OCI-LY1 (cell line): ENCODE measurements around the gene YAP1.

Experiments used
- H2AFZ ChIP-seq: fragments of 200-600 bp; sonication (generic), shearing (Covaris generic); 2 replicates; pipeline ENCODE4 v1.6.0; 2014; ENCODE audit warnings: antibody characterized with exemption, mild to moderate bottlenecking, low read length
- H3F3A ChIP-seq: fragments of 200-600 bp; sonication (generic), shearing (Covaris generic); 2 replicates; pipeline ENCODE4 v1.6.0; 2014; ENCODE audit warnings: mild to moderate bottlenecking, antibody characterized with exemption, low read length, moderate library complexity; ENCODE audit not compliant: insufficient read depth
- H3K27ac ChIP-seq: fragments of 200-600 bp; sonication (generic); 2 replicates; pipeline ENCODE4 v1.5.1; 2014; ENCODE audit warnings: low read length, mixed run types, mild to moderate bottlenecking, low read depth; ENCODE audit not compliant: poor library complexity, severe bottlenecking
- H3K27me3 ChIP-seq: fragments of 200-600 bp; sonication (generic); 2 replicates; pipeline ENCODE4 v1.6.0; 2014; ENCODE audit warnings: antibody characterized with exemption, mild to moderate bottlenecking, low read length, moderate library complexity; ENCODE audit not compliant: insufficient read depth
- H3K36me3 ChIP-seq: fragments of 200-600 bp; sonication (generic); 2 replicates; pipeline ENCODE4 v1.6.1; 2014; ENCODE audit warnings: mild to moderate bottlenecking, antibody characterized with exemption, low read length, moderate library complexity, mixed read lengths; ENCODE audit not compliant: insufficient read depth
- H3K4me1 ChIP-seq: fragments of 200-600 bp; sonication (generic); 2 replicates; pipeline ENCODE4 v1.5.1; 2014; ENCODE audit warnings: mild to moderate bottlenecking, low read length, moderate library complexity; ENCODE audit not compliant: insufficient read depth, severe bottlenecking
- H3K4me2 ChIP-seq: fragments of 200-600 bp; sonication (generic), shearing (Covaris generic); 2 replicates; pipeline ENCODE4 v1.6.1; 2014; ENCODE audit warnings: low read length
- H3K4me3 ChIP-seq: fragments of 200-600 bp; sonication (generic); 2 replicates; pipeline ENCODE4 v1.5.1; 2014; ENCODE audit warnings: low read length, low read depth, mild to moderate bottlenecking, mixed read lengths; ENCODE audit not compliant: poor library complexity, severe bottlenecking
- H3K79me2 ChIP-seq: fragments of 200-600 bp; shearing (Covaris generic); 2 replicates; pipeline ENCODE4 v1.6.1; 2016; ENCODE audit warnings: mixed run types, low read length, mixed read lengths; ENCODE audit not compliant: insufficient read depth
- H3K9ac ChIP-seq: fragments of 200-600 bp; sonication (generic), shearing (Covaris generic); 2 replicates; pipeline ENCODE4 v1.6.1; 2014; ENCODE audit warnings: mild to moderate bottlenecking, low read length, mixed read lengths
- H3K9me2 ChIP-seq: fragments of 200-600 bp; sonication (generic), shearing (Covaris generic); 2 replicates; pipeline ENCODE4 v1.6.1; 2014; ENCODE audit warnings: low read depth, mild to moderate bottlenecking, low read length, mixed read lengths
- H3K9me3 ChIP-seq: fragments of 200-600 bp; shearing (Covaris generic); 2 replicates; pipeline ENCODE4 v1.6.1; 2014; ENCODE audit warnings: low read length, mixed read lengths
- H4K20me1 ChIP-seq: fragments of 200-600 bp; sonication (generic), shearing (Covaris generic); 2 replicates; pipeline ENCODE4 v1.6.0; 2016; ENCODE audit warnings: mild to moderate bottlenecking, low read length; ENCODE audit not compliant: insufficient read depth
- EZH2 ChIP-seq: fragments of 200-600 bp; sonication (generic), shearing (Covaris generic); IDR thresholded peaks from 2 replicates; pipeline ENCODE4 v1.8.0; 2017; ENCODE audit warnings: borderline replicate concordance, mixed run types, mild to moderate bottlenecking, antibody characterized with exemption, low read length, moderate library complexity, mixed read lengths
- TF ChIP-seq, protein P1 (sequence below): fragments of 200-600 bp; sonication (generic), shearing (Covaris generic); IDR thresholded peaks from 2 replicates; pipeline ENCODE4 v1.5.1; 2017; ENCODE audit warnings: mild to moderate bottlenecking, antibody characterized with exemption, low read length, moderate library complexity, mixed read lengths

The YAP1 gene

DNA sequence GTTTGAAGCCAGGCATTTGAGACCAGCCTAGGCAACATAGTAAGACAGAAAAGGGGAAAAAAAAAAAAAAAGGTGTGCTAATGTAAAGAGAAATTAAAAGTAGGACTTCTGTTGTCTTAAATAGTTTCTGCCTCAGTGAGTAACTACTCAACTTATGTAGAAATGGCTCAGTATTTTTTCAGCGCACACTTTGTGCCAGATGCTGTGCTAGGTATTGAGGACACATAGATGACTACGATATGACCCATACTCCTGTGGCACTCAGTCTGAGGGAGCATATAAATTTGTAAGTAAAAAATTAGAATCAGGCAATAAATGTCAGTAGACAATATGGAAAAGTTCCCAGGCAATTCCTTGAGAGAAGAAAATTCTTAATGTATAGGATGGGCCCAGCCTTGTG lies 93.9 kb downstream of the YAP1 start:
- no peak for TF ChIP-seq EZH2
- TF ChIP-seq, protein P1, sequence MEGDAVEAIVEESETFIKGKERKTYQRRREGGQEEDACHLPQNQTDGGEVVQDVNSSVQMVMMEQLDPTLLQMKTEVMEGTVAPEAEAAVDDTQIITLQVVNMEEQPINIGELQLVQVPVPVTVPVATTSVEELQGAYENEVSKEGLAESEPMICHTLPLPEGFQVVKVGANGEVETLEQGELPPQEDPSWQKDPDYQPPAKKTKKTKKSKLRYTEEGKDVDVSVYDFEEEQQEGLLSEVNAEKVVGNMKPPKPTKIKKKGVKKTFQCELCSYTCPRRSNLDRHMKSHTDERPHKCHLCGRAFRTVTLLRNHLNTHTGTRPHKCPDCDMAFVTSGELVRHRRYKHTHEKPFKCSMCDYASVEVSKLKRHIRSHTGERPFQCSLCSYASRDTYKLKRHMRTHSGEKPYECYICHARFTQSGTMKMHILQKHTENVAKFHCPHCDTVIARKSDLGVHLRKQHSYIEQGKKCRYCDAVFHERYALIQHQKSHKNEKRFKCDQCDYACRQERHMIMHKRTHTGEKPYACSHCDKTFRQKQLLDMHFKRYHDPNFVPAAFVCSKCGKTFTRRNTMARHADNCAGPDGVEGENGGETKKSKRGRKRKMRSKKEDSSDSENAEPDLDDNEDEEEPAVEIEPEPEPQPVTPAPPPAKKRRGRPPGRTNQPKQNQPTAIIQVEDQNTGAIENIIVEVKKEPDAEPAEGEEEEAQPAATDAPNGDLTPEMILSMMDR: no peak
- H3K4me2 ChIP-seq: no peak overlapping the region
- H3F3A ChIP-seq: no peaks in the 10 kb centered on the region
- no peaks in the 10 kb centered on the region for H3K36me3 ChIP-seq
- no peak overlapping the region for H3K9ac ChIP-seq
- H3K9me3 ChIP-seq: no peaks in the 10 kb centered on the region
- no peak overlapping the region for H3K27ac ChIP-seq
- H3K9me2 ChIP-seq: no peaks in the 10 kb centered on the region
- no peaks in the 10 kb centered on the region for H3K27me3 ChIP-seq
- H3K4me1 ChIP-seq: no peaks in the 10 kb centered on the region
- H4K20me1 ChIP-seq: no peaks in the 10 kb centered on the region
- H3K4me3 ChIP-seq: no peak overlapping the region
- no peak overlapping the region for H2AFZ ChIP-seq
- no peaks in the 10 kb centered on the region for H3K79me2 ChIP-seq

DNA sequence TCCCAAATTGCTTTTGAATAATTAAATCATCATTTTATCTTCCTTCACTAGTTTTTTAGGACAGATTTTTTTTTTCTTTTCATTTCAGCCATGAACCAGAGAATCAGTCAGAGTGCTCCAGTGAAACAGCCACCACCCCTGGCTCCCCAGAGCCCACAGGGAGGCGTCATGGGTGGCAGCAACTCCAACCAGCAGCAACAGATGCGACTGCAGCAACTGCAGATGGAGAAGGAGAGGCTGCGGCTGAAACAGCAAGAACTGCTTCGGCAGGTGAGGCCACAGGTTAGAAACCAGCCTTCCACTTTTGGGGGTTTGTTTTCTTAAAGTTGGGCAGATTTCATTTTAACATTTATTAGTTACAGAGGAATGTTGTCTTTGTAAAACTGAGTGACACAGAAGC lies 95.6 kb downstream of the YAP1 start:
- no peaks in the 10 kb centered on the region for H3K27me3 ChIP-seq
- H3K79me2 ChIP-seq: no peaks in the 10 kb centered on the region
- H3K9ac ChIP-seq: no peak overlapping the region
- H2AFZ ChIP-seq: no peak overlapping the region
- TF ChIP-seq EZH2: no peak
- no peaks in the 10 kb centered on the region for H4K20me1 ChIP-seq
- H3K27ac ChIP-seq: no peak overlapping the region
- no peaks in the 10 kb centered on the region for H3K9me2 ChIP-seq
- no peaks in the 10 kb centered on the region for H3K4me1 ChIP-seq
- no peaks in the 10 kb centered on the region for H3K9me3 ChIP-seq
- no peaks in the 10 kb centered on the region for H3K36me3 ChIP-seq
- H3K4me3 ChIP-seq: no peak overlapping the region
- H3F3A ChIP-seq: no peaks in the 10 kb centered on the region
- H3K4me2 ChIP-seq: no peak overlapping the region

DNA sequence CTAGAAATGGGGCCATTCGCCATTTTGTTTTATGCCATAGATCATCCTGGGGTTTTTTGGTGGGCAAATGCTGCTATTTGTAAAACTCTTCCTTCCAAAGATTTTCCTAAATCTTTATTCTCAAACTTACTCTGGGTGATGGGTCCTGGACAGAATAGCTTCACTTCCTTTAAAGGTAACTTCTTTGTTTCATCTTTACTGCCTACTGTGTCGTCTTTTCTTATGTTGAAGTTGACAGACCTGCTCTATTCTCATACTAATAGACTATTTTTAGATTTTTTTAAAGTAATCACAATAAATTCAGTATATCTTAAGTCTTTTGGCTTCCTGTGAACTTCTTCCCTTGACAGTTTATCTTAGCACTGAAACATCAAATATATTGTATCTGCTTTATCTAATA lies 98.6 kb downstream of the YAP1 start:
- Histone ChIP-seq H2AFZ (no peak overlapping the region), H3K4me1 (no peaks in the 10 kb centered on the region), H3K79me2 (no peaks in the 10 kb centered on the region), H3K9ac (no peak overlapping the region), H3K4me3 (no peak overlapping the region), H3F3A (no peaks in the 10 kb centered on the region), H3K9me3 (no peaks in the 10 kb centered on the region), H3K27me3 (no peaks in the 10 kb centered on the region), H3K4me2 (no peak overlapping the region), H3K36me3 (no peaks in the 10 kb centered on the region), H3K9me2 (no peaks in the 10 kb centered on the region), H3K27ac (no peak overlapping the region), H4K20me1 (no peaks in the 10 kb centered on the region)
- TF ChIP-seq, protein P1: no peak
- TF ChIP-seq EZH2: no peak

DNA sequence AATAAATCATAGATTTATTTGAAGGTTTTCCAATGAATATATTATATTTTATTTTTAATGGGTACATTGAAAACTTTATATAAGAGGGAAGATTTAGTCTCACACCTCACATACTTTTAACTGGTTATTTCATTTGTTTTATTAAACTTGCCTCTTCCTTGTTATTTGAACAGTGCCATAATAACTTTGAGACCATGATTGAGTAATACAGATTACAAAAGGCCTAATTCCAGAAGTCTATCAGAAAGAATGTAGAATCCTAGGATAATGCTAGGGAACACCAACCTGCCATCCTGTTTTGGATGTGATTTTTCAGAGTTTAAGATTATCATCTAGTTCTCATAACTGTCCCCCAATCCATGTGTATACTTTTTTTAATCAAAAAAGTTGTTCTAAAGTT lies 104.4 kb downstream of the YAP1 start:
- no peak overlapping the region for H3K27ac ChIP-seq
- H3K36me3 ChIP-seq: no peaks in the 10 kb centered on the region

More for the DNA sequence above, 104.4 kb downstream of the YAP1 start:
- no peak overlapping the region for H3K9ac ChIP-seq
- no peak overlapping the region for H2AFZ ChIP-seq
- no peak overlapping the region for H3K4me3 ChIP-seq
- TF ChIP-seq EZH2: no peak
- TF ChIP-seq, protein P1: no peak
- H3K9me2 ChIP-seq: no peaks in the 10 kb centered on the region
- H4K20me1 ChIP-seq: no peaks in the 10 kb centered on the region; the same call in 1 of the 2 replicates
- H3K27me3 ChIP-seq: no peaks in the 10 kb centered on the region
- no peaks in the 10 kb centered on the region for H3K9me3 ChIP-seq
- no peaks in the 10 kb centered on the region for H3K4me1 ChIP-seq
- H3K4me2 ChIP-seq: no peak overlapping the region
- H3F3A ChIP-seq: no peaks in the 10 kb centered on the region
- H3K79me2 ChIP-seq: no peaks in the 10 kb centered on the region
